Motor neuron (in vitro differentiated cells): ENCODE results near the gene SLC8B1. TPM values are rescaled to one million over a fixed set of nuclear protein-coding genes. Genes with fewer than 3 reads are reported as not detected.

ENCODE experiments used
- ATAC-seq, 8 experiments: fragments of 200-7000 bp; cut with Tn5 transposase; replicated peaks in 6 of 8; 2 replicates each; pipeline ENCODE4 v1.8.0; 2021; ENCODE audit warnings: mild to moderate bottlenecking in 8 of 8, moderate library complexity in 8 of 8
- H3K27ac ChIP-seq, 2 donors: fragments of 250-450 bp; sonication (Bioruptor Pico); 2 replicates each; pipeline ENCODE4 v1.9.0; 2021; ENCODE audit warnings: antibody characterized with exemption in 2 of 2, mild to moderate bottlenecking in 2 of 2, moderate library complexity in 1 of 2
- H3K4me1 ChIP-seq, 2 donors: fragments of 250-450 bp; sonication (Bioruptor Pico); replicated peaks in 1 of 2; 2 replicates each; pipeline ENCODE4 v1.6.1; 2021; ENCODE audit warnings: antibody characterized with exemption in 2 of 2, mild to moderate bottlenecking in 2 of 2, moderate library complexity in 1 of 2
- H3K4me3 ChIP-seq, 5 donors: fragments of 250-450 bp; sonication (Bioruptor Pico); 2 replicates each; pipeline ENCODE4 v1.9.0; 2021; ENCODE audit warnings: antibody characterized with exemption in 5 of 5, mild to moderate bottlenecking in 5 of 5, moderate library complexity in 4 of 5
- WGBS, 10 experiments: fragments of 450-650 bp; shearing (Covaris generic); methylation state at CpG; one replicate each; pipeline ENCODE4 v1.0.0; 2022; 5-methylcytosine and 5-hydroxymethylcytosine counted together
- in situ Hi-C, 9 experiments: fragments of 400-800 bp; cut with MboI; loops; one replicate each; pipeline ENCODE4 v1.15.0; 2021; ENCODE audit warnings: low sequenced_read_pairs in 9 of 9, low pct_unique_long_range_greater_than_20kb in 2 of 9; ENCODE audit not compliant: unreplicated experiment in 9 of 9
- total RNA-seq, 8 experiments: library from RNA; unstranded; fragments of 300-600 nt; gene quantifications; 2 replicates each; pipeline versions ENCODE4 v1.2.3 to v1.2.4, GENCODE V29; 2022

SLC8B1 gene
- total RNA-seq, 8 experiments from 2014 or later, result 2.2 to 165 (median 4.9) TPM

- 80 to 100% (median 89%) methylated on average over 1 to 10 of the region's 11 CpGs; no CpG with 5 or more reads in 1 of the 10 experiments for whole genome bisulfite sequencing, 10 experiments
- no peak overlapping the region for H3K4me3 ChIP-seq
- no peak for ATAC-seq
- H3K27ac ChIP-seq, result no peak overlapping the region
- peaks cover 0 to 2% of the 10 kb centered on the region in 2 donors for H3K4me1 ChIP-seq
- in situ Hi-C loops, result no loop called here
Measured at GRCh38 chr12:113305281-113305856, 29.5 kb downstream of the SLC8B1 start.

GRCh38 chr12:113302886-113303640, 31.8 kb downstream of the SLC8B1 start:
- H3K27ac ChIP-seq, result no peak overlapping the region
- in situ Hi-C loops, result no loop called here
- no peak for ATAC-seq

GRCh38 chr12:113302466-113302865, 32.4 kb downstream of the SLC8B1 start:
- in situ Hi-C loops, result no loop called here
- ATAC-seq, result no peak
- Histone ChIP-seq H3K4me1 (peaks cover 2 to 14% of the 10 kb centered on the region in 2 donors), H3K27ac (no peak overlapping the region), H3K4me3 (no peak overlapping the region)
- WGBS, 10 experiments, result 69 to 100% (median 97%) methylated on average over 1 to 7 of the region's 8 CpGs; no CpG with 5 or more reads in 2 of the 10 experiments

More at GRCh38 chr12:113302886-113303640, 31.8 kb downstream of the SLC8B1 start:
- peaks cover 2 to 14% of the 10 kb centered on the region in 2 donors for H3K4me1 ChIP-seq
- 0 to 100% (median 70%) methylated on average over 1 to 11 of the region's 19 CpGs; no CpG with 5 or more reads in 1 of the 10 experiments for WGBS, 10 experiments
- no peak overlapping the region for H3K4me3 ChIP-seq

- Histone ChIP-seq H3K27ac (no peak overlapping the region), H3K4me3 (no peak overlapping the region), H3K4me1 (peaks cover 2 to 14% of the 10 kb centered on the region in 2 donors)
- in situ Hi-C loops, result no loop called here
- ATAC-seq, result no peak
- 90 to 100% (median 95%) methylated on average over 1 to 6 of the region's 6 CpGs; no CpG with 5 or more reads in 6 of the 10 experiments for WGBS, 10 experiments
Measured at GRCh38 chr12:113301811-113302210, 33.1 kb downstream of the SLC8B1 start.

GRCh38 chr12:113299619-113300237, 35.2 kb downstream of the SLC8B1 start:
- 20 to 80% (median 72%) methylated on average over 1 to 6 of the region's 14 CpGs; no CpG with 5 or more reads in 3 of the 10 experiments for WGBS, 10 experiments
- in situ Hi-C loops, result no loop called here
- ATAC-seq, result peak; percentile 54 to 84 (median 76)
- Histone ChIP-seq H3K4me3 (no peak overlapping the region), H3K4me1 (peaks cover 2 to 14% of the 10 kb centered on the region in 2 donors), H3K27ac (no peak overlapping the region)

GRCh38 chr12:113298861-113299545, 35.9 kb downstream of the SLC8B1 start:
- in situ Hi-C loops, result no loop called here
- H3K27ac ChIP-seq, result no peak overlapping the region
- peak in 7 of 8 experiments; percentile 3 to 32 (median 27) for ATAC-seq

GRCh38 chr12:113298472-113298817, 36.5 kb downstream of the SLC8B1 start:
- in situ Hi-C loops, result no loop called here
- ATAC-seq, result no peak
- no peak overlapping the region for H3K27ac ChIP-seq
- 64 to 100% (median 72%) methylated on average over 1 to 3 of the region's 5 CpGs; no CpG with 5 or more reads in 4 of the 10 experiments for WGBS, 10 experiments
- H3K4me3 ChIP-seq, result no peak overlapping the region
- H3K4me1 ChIP-seq, result peaks cover 2 to 14% of the 10 kb centered on the region in 2 donors

More at GRCh38 chr12:113298861-113299545, 35.9 kb downstream of the SLC8B1 start:
- 53 to 100% (median 84%) methylated on average over 1 to 7 of the region's 20 CpGs; no CpG with 5 or more reads in 4 of the 10 experiments for WGBS, 10 experiments
- Histone ChIP-seq H3K4me3 (no peak overlapping the region), H3K4me1 (peaks cover 2 to 14% of the 10 kb centered on the region in 2 donors)

GRCh38 chr12:113297621-113298471, 37.1 kb downstream of the SLC8B1 start:
- 70 to 100% (median 93%) methylated on average over 1 to 7 of the region's 13 CpGs; no CpG with 5 or more reads in 7 of the 10 experiments for WGBS, 10 experiments
- H3K4me1 ChIP-seq, result peaks cover 2 to 11% of the 10 kb centered on the region in 2 donors
- ATAC-seq, result no peak
- no peak overlapping the region for H3K4me3 ChIP-seq
- in situ Hi-C loops, result no loop called here
- no peak overlapping the region for H3K27ac ChIP-seq

GRCh38 chr12:113297214-113297587, 37.7 kb downstream of the SLC8B1 start:
- ATAC-seq, result no peak
- 100% methylated on average over 2 of the region's 9 CpGs; no CpG with 5 or more reads in 9 of the 10 experiments for WGBS, 10 experiments

GRCh38 chr12:113296557-113297213, 38.2 kb downstream of the SLC8B1 start:
- Histone ChIP-seq H3K4me3 (no peak overlapping the region), H3K27ac (no peak overlapping the region), H3K4me1 (peaks cover 5 to 11% of the 10 kb centered on the region in 2 donors)
- no peak for ATAC-seq
- in situ Hi-C loops, result no loop called here
- whole genome bisulfite sequencing, 10 experiments, result 60 to 100% (median 91%) methylated on average over 1 to 12 of the region's 23 CpGs; no CpG with 5 or more reads in 3 of the 10 experiments

More at GRCh38 chr12:113297214-113297587, 37.7 kb downstream of the SLC8B1 start:
- H3K27ac ChIP-seq, result no peak overlapping the region
- in situ Hi-C loops, result no loop called here
- H3K4me1 ChIP-seq, result peaks cover 3 to 11% of the 10 kb centered on the region in 2 donors
- no peak overlapping the region for H3K4me3 ChIP-seq

GRCh38 chr12:113295886-113296556, 38.9 kb downstream of the SLC8B1 start:
- 60 to 100% (median 85%) methylated on average over 1 to 4 of the region's 24 CpGs; no CpG with 5 or more reads in 7 of the 10 experiments for WGBS, 10 experiments
- Histone ChIP-seq H3K4me3 (no peak overlapping the region), H3K27ac (no peak overlapping the region), H3K4me1 (peaks cover 5 to 11% of the 10 kb centered on the region in 2 donors)
- peak in 1 of 8 experiments; percentile 54 for ATAC-seq
- in situ Hi-C loops, result no loop called here
